Right renal pelvis (tissue), 4 donors: ENCODE results near the gene SYCE1L. TPM values are rescaled to one million over a fixed set of nuclear protein-coding genes. Genes with fewer than 3 reads are reported as not detected.

Source experiments
- DNase-seq, 4 donors: peaks; one replicate each; pipeline ENCODE4 v3.0.0-alpha.2; 2013; ENCODE audit warnings: low read depth in 4 of 4, low spot score in 3 of 4, missing footprints in 1 of 4
- polyA plus RNA-seq, 4 donors: library from polyadenylated mRNA; unstranded; fragments of 120-200 nt; gene quantifications; one replicate each; pipeline ENCODE4 v1.2.1, GENCODE V29; 2013; ENCODE audit not compliant: insufficient read length in 4 of 4

SYCE1L gene
- polyA plus RNA-seq, 4 donors: 2.7 to 9.2 (median 4.8) TPM

DNA sequence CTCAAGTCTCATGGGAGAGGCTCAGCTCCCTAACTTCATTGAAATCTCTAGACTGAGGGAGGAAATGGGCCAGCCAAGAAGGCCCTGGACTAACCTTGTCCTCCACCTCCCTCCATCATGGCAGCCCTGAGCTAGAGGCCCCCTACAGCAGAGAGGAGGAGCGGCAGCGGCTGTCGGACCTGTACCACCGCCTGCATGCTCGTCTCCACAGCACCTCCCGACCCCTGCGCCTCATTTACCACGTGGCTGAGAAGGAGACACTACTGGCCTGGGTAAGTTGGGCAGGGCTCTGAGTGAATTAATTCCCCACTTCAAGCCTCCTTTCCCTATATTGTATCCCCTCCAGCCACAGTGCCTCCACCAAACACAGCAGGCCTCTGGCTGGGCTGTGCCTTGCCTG lies 3.8 kb upstream of the SYCE1L start:
- no peak for DNase-seq

DNA sequence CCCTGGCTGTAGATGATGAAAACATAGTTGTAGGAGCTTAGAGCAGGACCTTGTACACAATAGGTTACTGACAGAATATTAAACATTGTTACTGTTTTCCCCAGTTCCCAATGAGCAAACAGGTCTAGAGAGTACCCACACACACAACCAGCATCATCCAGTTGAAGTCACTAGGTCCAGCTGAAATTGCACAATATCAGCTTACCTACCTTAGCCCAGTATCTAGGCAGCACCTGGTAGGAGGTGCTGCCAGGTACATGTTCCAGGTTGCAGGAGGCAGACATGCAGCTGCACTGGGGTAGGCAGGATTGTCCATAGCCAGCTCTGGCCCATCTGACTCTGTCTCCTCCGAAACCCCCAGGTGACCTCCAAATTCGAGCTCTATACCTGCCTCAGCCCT lies 1.5 kb upstream of the SYCE1L start:
- no peak for DNase-seq

DNA sequence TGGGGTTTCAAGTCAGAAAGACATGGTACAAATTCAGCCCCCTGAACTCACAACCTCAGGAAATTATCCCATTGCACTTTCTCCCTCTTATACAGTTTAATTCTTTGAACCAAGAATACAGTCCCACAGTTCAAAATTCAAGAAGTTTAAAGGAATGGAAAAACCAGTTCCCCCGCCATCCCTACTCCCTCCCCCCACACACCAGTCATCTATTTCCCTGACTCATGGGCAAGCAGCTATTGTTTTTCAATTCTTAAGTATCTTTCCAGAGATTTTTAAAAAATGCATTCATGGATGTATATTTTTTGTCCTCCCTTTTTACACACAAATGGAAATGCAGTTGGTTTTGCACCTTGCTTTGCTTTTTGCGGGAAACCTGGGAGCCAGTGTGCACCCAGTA lies 7.3 kb downstream of the SYCE1L start:
- DNase-seq: no peak

DNA sequence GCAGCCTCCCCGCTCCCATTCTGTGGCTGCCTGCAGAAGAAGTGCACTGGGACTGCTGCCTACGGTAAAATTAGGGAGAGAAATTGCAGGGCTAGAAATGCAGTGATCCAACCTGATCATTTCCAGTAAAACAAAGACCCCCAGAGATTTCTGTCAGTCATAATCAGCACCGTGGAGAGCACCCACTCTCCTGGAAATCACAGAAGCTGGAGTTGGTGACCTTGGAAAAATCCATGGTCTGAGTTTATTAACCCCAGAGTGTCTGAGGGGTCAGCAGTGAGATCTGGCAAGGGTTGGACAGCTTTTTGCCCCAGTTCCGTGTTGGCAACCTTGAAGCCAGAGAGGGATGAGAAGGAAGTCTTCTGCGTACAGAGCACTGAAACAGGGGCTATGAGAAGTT lies 7.8 kb downstream of the SYCE1L start:
- DNase-seq: no peak

DNA sequence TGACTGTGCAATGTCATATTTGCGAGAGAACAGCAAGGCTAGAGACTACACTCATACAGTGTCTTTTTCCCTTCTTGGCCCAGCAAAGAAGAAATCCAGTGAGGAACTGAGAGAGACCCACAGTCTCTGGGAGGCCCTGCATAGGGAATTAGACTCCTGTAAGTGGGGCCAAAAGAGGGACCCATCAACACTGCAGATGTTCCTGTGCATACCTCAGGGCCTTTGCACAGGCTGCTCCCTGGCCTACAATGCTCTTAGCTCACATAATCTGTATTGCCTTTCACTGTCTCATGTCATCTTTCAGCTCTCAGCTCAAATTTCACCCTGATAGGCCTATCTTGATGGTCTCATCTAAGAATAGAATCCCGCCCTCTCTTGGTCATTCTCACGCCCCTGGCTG lies 9.2 kb downstream of the SYCE1L start:
- no peak for DNase-seq

DNA sequence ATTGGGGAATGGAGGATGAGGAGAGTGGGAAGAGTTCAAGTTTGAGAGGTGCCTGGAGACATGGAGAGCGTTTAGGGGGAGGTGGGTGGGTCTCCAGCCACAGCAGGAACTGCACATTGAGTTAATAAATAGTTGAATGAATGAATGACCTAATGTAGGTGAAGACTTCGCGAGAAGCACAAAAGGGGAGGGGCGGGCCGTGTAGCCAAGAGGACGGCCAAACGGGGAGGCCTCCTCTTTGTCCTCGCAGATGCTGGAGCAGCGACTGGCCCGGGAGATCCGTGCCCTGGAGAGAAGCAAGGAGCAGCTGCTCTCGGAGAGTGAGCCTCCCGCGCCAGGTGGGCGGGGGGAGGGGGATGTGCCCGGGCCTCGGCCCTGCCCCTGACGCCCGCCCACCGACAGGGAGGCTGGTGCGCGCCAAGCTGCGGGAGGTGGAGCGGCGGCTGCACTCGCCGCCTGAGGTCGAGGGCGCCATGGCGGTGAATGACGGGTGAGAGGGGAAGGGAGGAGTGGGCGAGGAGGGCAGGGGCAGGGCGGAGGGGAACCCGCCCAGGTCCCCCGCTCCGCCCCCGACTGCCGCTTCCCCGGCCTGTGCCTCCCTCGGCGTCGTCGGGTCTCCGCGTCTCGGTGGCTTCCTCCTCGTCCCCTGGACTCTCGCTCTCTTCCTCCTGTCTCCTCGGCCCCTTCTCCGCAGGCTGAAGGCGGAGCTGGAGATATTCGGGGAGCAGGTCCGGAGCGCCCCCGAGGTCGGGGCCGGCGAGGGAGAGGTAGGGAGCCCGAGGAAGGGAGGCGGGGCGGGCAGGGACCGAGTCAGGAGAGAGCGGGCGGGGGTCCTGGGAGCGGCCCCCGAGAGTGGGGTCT lies 12.9 kb downstream of the SYCE1L start:
- peak in 3 of 4 donors; percentile 30 to 45 (median 45) for DNase-seq

DNA sequence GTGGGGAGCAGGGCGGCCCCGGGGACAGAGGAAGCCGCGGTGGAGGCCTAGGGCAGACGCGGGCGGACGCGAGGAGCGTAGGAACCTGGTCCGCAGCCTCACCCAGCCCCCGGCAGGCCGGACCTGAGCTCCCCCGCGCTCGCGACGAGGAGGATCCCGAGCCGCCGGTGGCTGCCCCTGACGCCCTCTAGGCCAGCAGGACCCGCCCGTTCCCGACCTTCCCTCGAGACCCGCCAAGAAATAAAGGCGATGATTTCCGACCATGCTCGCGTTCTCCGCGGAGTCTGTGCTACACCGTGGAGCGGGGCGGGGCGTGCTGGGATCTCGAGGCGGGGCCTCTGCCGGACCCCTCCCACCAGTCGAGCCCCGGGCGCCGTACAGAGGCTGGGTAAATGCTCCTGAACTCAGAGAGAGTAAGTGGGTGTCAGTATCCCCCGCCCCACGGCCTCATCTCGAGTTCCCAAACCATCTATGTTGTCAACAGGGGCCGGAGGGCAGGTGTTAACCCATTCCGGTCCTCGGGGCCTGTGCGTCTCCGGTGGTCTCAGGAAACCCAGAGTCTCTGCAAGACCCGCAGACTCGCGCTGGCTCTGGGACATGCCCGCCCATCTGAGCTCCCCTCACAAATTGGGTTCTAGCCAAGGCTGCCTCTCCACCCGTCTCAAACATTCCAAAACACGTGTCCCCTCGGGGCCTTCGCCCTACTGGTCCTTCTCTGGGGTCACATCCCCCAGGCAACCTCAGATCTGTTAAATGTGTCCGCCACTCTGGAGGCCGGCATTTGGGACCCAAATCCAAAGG lies 13.7 kb downstream of the SYCE1L start:
- peak in 2 of 4 donors; percentile 27 to 55 for DNase-seq

DNA sequence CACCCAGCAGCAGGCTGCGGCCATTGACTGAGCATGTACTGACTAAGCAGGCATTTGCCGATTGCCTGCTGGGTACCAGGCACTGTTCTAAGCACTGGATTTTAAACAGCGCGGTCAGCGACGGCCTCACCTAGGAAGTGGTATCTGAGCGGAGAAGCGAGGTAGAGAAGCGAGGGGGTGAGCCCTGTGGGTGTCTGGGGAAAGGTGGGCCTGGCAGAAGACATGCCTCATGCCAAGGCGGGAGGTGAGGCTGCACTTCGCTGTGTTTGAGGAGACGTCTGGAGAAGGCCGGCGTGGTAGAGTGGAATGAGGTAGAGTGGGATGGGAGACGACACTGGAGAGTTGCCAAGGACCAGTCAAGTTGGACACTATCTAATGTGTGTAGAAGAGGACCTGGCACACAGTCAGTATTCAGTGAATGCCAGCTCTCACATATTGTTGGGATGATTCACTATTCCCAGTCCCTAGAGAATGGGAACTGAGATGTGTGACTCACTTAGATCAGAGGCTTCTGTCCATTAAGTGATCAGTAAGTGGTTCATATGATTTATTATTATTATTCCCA lies 14.4 kb downstream of the SYCE1L start:
- DNase-seq: no peak

DNA sequence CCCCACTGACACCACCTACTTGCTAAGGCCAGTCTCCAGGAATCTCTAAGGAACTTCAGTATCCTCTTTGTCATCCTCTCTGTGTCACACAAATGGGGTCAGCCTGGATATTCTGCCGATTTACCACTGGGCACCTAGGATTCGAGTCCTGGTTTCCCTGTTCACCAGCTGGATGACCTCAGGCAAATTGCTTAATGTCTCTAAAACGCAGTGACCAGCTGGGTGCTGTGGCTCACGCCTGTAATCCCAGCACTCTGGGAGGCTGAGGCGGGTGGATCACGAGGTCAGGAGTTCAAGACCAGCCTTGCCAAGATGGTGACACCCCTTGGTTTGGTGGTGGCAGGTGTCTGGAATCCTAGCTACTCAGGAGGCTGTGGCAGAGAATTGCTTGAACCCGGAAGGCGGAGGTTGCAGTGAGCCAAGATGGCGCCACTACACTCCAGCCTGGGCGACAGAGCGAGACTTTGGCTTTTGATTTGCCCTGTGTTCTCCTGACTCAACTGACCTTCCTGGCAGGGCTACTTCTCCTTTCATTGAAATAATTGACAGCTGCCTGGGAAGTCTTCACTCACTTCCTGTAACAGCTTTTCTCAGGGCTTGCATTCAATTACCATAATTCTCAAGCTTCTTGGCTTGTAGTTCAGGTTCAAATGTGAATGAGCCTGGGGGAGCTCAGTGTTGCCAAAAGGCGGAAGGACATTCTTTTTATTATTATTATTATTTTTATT lies 15.4 kb downstream of the SYCE1L start:
- DNase-seq: no peak

DNA sequence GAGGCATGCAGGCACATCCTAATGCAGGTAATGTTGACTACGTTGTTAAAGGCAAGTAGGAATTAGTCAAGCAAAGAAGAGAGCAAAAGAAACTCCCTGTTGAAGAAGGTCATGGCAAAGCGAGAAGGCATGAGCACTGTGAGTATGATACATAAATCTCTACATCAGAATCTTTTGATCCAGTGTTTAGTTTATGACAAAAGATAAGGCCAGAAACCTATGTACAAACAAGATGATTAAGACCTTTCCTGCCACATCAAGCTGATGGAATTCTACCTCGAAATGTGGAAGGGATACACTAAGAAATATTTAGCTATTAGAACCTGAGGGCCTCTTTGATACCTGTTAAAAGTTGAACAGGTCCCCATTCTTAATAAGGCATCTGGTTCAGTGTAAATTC lies 20.2 kb downstream of the SYCE1L start:
- no peak for DNase-seq

DNA sequence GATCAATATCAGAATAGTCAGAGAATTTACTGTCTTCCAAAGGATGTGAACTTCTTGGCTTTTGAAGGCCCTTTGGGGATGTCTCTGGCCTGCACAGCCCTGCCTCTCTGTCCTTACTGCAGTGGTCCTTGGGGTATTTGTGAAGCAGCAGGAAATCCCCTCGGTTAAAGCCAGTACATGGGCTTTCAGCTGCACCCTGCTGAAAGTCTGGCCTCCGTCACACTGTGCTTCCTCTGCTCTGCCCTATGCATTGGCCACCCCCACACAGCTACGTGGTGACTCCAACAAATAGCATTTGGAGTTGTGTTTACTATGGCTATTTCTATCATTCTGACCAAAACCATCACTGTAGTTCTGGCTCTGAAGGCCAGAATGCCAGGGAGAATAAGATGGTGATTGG lies 21.2 kb downstream of the SYCE1L start:
- no peak for DNase-seq

DNA sequence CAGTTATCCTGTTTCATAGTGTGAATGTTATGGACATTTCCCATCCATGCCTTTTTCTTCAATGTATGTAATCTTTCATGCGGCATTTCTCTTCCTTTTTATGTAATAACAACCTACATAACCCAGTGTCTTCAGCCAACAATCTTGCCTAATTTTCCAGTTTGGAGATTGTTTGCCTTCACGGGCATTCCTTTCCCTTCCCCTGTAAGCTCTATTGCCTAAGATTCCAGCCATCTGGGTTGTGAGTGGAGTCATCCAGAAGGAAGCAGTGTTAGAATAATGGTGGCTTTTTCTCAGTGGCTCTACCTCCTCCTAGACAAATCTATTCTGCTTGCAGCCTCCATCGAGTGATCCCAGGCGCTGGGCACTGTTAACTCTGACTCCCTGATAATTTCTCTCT lies 22.3 kb downstream of the SYCE1L start:
- DNase-seq: no peak

DNA sequence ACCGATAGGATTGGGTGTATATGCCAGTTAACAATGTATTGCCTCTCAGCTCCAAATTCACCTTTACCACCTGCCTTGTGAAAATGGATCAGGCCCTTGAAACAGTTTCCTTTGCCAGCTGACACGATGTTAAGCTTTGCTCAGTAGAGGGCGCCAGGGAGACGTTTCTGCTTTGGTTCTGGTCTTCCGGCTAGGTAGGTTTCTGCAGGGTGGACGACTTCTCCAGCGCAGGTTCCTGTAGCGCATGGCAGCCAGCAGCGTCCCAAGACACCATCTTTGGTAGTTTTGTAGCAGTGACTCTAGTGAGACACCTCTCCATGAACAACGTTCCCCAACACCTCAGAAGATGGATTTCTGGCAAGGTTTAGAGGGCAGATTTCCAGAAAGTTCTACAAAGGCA lies 24.0 kb downstream of the SYCE1L start:
- DNase-seq: no peak

DNA sequence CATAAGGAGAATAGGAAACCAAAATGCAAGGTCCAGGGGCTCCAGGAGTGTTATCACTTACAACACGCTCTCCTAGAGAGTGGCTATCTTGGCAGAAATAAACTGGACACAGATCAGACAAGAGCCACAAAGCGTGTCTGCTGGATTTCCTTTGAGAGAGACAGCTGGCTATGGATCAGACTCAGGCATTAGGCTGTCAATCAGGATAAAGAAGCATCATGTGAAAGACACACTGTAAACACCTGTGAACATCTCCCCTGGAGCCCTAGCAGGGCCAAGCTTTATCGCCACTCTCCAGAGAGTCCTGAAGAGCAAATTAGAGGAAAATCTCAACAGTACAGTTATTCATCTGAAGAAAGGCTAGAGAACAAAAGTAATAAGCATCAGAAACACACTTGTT lies 26.0 kb downstream of the SYCE1L start:
- DNase-seq: no peak

DNA sequence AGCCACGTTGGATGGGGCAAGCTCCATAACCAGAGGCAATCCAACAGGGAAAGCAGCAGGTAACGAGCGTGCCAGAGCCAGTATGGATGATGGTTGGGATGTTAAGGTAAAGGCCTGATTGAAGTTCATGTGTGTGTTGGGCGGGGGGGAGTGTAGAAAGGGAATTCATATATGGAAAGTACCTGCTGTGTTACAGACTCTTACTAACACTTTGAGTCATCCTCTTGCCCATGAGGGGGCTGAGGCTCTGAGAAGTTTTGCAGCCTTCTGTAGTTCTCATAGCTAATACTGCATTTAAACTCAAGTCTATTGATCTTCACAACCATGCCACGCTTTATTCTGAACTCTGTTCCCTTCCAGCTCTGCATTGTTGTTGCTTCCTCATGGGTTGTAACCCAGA lies 28.5 kb downstream of the SYCE1L start:
- DNase-seq: no peak

DNA sequence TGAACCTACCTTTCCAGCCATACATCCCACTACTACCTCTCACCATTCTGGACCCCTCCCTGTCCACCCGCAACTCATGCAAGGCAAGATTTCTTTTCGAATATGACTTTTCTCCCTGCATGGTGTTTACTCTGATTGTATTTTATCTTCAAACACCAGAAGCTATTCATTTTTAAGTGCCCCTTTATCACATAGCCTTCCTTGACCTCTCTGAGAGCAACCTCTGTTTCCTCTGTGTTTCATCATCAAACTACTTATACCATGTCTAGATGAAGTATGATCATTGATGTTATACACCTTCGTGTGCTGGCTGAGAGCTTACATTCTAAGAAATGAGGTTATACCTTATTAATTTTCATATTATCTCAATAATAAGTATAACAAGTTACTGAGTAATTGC lies 31.8 kb downstream of the SYCE1L start:
- DNase-seq: no peak

DNA sequence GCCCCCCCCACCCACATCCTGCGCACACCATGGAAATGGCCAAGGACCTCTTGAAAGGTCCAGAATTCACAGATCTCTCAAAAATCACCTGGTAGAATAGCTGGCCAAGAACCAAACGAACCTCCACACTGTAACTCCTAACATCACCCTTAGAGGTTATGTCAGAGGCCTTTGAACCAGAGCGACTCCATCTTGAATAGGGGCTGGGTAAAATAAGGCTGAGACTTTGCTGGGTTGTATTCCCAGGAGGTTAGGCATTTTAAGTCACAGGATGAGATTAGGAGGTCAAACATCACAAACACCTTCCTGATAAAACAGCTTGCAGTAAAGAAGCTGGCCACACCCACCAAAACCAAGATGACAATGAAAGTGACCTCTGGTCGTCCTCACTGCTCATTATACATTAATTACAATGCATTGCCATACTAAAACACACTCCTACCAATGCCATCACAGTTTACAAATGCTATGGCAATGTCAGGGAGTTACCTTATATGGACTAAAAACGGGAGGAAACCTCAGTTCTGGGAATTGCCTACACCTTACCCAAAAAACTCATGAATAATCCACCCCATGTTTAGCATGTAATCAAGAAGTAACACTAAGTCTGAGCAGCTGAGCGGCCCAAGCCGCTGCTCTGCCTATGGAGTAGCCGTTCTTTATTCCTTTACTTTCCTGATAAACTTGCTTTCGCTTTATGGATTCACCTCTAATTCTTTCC lies 34.8 kb downstream of the SYCE1L start:
- DNase-seq: no peak

DNA sequence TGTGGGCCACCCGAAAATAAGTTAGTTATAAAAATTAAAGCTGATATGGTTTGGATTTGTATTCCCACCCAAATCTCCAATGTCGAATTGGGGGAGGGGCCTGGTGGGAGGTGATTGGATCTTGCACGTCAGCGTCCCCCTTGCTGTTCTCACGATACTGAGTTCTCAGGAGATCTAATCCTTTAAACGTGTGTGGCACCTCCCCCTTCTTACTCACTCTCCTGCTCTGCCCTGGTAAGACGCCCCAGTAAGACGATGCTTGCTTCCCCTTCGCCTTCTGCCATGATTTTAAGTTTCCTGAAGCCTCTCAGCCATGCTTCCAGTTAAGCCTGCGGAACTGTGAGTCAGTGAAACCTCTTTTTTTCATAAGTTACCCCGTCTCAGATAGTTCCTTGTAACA lies 35.4 kb downstream of the SYCE1L start:
- DNase-seq: no peak

DNA sequence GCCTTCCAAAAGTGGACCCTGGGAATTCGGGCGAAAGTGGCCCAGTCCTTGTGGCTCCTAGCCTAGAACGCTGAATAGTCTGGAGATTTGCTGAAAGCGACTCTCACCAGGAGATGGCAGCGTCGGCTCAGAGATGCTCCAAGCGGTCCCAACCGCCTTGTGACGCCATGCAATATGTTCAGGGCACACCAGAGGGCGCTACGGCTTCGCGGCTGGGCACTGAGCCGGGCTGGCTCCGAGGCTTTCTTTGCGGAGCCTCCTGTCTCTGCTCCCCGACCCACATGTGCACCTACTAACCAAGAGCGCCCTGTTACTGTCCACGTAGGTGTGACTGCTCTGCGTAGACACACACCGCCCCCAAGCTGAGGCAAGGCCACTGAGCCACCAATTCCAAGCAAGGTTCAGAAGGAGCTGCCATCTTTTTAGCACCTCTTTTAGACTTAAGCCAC lies 36.9 kb downstream of the SYCE1L start:
- peak; percentile 60 to 86 (median 71) for DNase-seq

DNA sequence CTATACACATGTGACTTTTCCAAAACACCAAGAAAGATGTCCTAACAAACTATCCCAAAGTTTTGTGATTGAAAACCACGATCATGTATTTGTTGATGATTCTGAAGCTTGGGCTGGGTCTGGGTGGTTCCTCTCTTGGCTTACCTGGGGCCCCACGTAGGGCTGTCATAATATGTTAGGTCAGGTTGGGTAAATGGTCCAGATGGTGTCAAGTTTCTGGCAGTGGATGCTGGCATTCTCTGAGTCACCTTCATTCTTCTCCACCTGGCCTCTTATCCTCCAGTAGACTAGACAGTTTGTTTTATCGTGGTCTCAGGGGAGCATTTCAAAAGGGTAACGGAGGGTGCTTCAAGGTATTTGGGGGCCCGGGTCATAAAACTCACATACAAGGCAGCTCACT lies 39.4 kb downstream of the SYCE1L start:
- DNase-seq: no peak
